H1 (cell line): ENCODE results near the gene MAP3K6. TPM values are rescaled to one million over a fixed set of nuclear protein-coding genes. Genes with fewer than 3 reads are reported as not detected.

Experiments used
- CTCF ChIA-PET: fragments of 300-600 bp; sonication (Branson Sonifier 250); formaldehyde crosslinking; loops from one replicate; lab custom pipeline; 2021; ENCODE audit not compliant: partially characterized antibody; lab: Charles Lee
- POLR2A ChIA-PET: fragments of 300-600 bp; sonication (Branson Sonifier 250); formaldehyde crosslinking; loops from one replicate; lab custom pipeline; 2021; ENCODE audit warnings: inconsistent platforms; ENCODE audit not compliant: partially characterized antibody; lab: Charles Lee
- DNase-seq, 2 experiments: peaks; one replicate each; pipeline versions ENCODE4 v3.0.0 to v3.0.0-alpha.2; 2010 to 2022; ENCODE audit warnings: low spot score in 2 of 2, low read depth in 1 of 2, mixed read lengths in 1 of 2
- FAIRE-seq: peaks from 2 replicates; lab custom pipeline; 2011; peaks lifted over from hg19 to GRCh38; lab: Jason Lieb, UNC
- H2AFZ ChIP-seq: 2 replicates; pipeline ENCODE4 v1.8.1; 2012; ENCODE audit warnings: low read length, inconsistent platforms
- H2AK5ac ChIP-seq: 2 replicates; pipeline ENCODE4 v1.6.1; 2013; ENCODE audit warnings: low read depth, low read length
- H2BK120ac ChIP-seq: replicated peaks from 2 replicates; pipeline ENCODE3; 2013; ENCODE audit warnings: low read depth, low read length, inconsistent platforms
- H2BK12ac ChIP-seq: 2 replicates; pipeline ENCODE4 v1.6.1; 2013; ENCODE audit warnings: low read depth, low read length
- H2BK15ac ChIP-seq: 2 replicates; pipeline ENCODE4 v1.6.1; 2013; ENCODE audit warnings: low read length
- H2BK20ac ChIP-seq: 2 replicates; pipeline ENCODE4 v1.6.1; 2013; ENCODE audit warnings: low read length
- H2BK5ac ChIP-seq: 2 replicates; pipeline ENCODE4 v1.6.1; 2013; ENCODE audit warnings: low read depth, low read length
- H3K14ac ChIP-seq: 2 replicates; pipeline ENCODE4 v1.6.1; 2013; ENCODE audit warnings: inconsistent platforms; ENCODE audit not compliant: insufficient read length
- H3K18ac ChIP-seq: 2 replicates; pipeline ENCODE4 v1.6.1; 2013; ENCODE audit warnings: low read length; ENCODE audit errors: extremely low read depth
- H3K23ac ChIP-seq: 2 replicates; pipeline ENCODE4 v1.6.1; 2013; ENCODE audit warnings: inconsistent platforms; ENCODE audit not compliant: insufficient read length
- H3K23me2 ChIP-seq: 2 replicates; pipeline ENCODE4 v1.6.1; 2013; ENCODE audit warnings: low read depth, low read length
- H3K27ac ChIP-seq: 2 replicates; pipeline ENCODE4 v1.6.1; 2011; ENCODE audit warnings: low read depth, low read length, inconsistent platforms
- H3K27me3 ChIP-seq, 4 experiments: replicated peaks in 1 of 4; 1 replicate in 1 of 4; 2 replicates in 3 of 4; pipeline versions ENCODE4 v1.6.1 to v1.8.1; 2011 to 2013; ENCODE audit warnings: low read length in 3 of 4, mild to moderate bottlenecking in 3 of 4, inconsistent platforms in 2 of 4, mixed read lengths in 2 of 4, moderate library complexity in 1 of 4; ENCODE audit not compliant: control insufficient read depth in 3 of 4, insufficient read depth in 3 of 4; ENCODE audit errors: extremely low read depth in 1 of 4
- H3K36me3 ChIP-seq, 4 experiments: 2 replicates each; pipeline versions ENCODE4 v1.6.1 to v1.8.1; 2011 to 2013; ENCODE audit warnings: mild to moderate bottlenecking in 4 of 4, low read length in 3 of 4, moderate library complexity in 2 of 4, control low read depth in 1 of 4, inconsistent platforms in 1 of 4; ENCODE audit not compliant: insufficient read depth in 4 of 4, control insufficient read depth in 2 of 4
- H3K4ac ChIP-seq: replicated peaks from 2 replicates; pipeline ENCODE3; 2013; ENCODE audit warnings: low read length, low read depth, mixed read lengths, inconsistent platforms; ENCODE audit not compliant: insufficient read length
- H3K4me1 ChIP-seq, 4 experiments: replicated peaks in 1 of 4; 1 replicate in 1 of 4; 2 replicates in 3 of 4; pipeline versions ENCODE4 v1.6.1 to v1.8.1; 2011 to 2013; ENCODE audit warnings: low read length in 3 of 4, inconsistent platforms in 2 of 4, mixed read lengths in 1 of 4; ENCODE audit not compliant: insufficient read depth in 4 of 4, control insufficient read depth in 3 of 4
- H3K4me2 ChIP-seq, 2 experiments: 2 replicates each; pipeline versions ENCODE4 v1.6.1 to v1.8.1; 2011 to 2013; ENCODE audit warnings: low read depth in 2 of 2, low read length in 2 of 2, control low read depth in 1 of 2, inconsistent platforms in 1 of 2, mild to moderate bottlenecking in 1 of 2; ENCODE audit not compliant: insufficient read depth in 1 of 2
- H3K4me3 ChIP-seq, 4 experiments: fragments of 200-600, 300-600 bp in 1 of 4; sonication (generic), shearing (Covaris generic), sonication (Bioruptor Twin) in 1 of 4; 2 replicates each; pipeline versions ENCODE4 v1.5.1 to v1.8.1; 2011 to 2016; ENCODE audit warnings: low read length in 4 of 4, low read depth in 3 of 4, control low read depth in 2 of 4, inconsistent platforms in 2 of 4, mild to moderate bottlenecking in 2 of 4, mixed read lengths in 1 of 4, moderate library complexity in 1 of 4; ENCODE audit not compliant: insufficient read depth in 2 of 4; ENCODE audit errors: extremely low read depth in 1 of 4
- H3K56ac ChIP-seq: replicated peaks from 2 replicates; pipeline ENCODE3; 2013; ENCODE audit warnings: low read depth, mild to moderate bottlenecking, mixed read lengths, low read length, inconsistent platforms; ENCODE audit not compliant: insufficient read length
- H3K79me1 ChIP-seq: 2 replicates; pipeline ENCODE4 v1.6.1; 2013; ENCODE audit warnings: low read depth, low read length, control low read depth
- H3K79me2 ChIP-seq, 2 experiments: 2 replicates each; pipeline versions ENCODE4 v1.6.1 to v1.8.1; 2012 to 2013; ENCODE audit warnings: low read length in 2 of 2, mild to moderate bottlenecking in 2 of 2, inconsistent platforms in 1 of 2; ENCODE audit not compliant: insufficient read depth in 2 of 2, control insufficient read depth in 1 of 2
- H3K9ac ChIP-seq, 4 experiments: replicated peaks in 1 of 4; 1 replicate in 1 of 4; 2 replicates in 3 of 4; pipeline versions ENCODE4 v1.6.1 to v1.8.1; 2011 to 2013; ENCODE audit warnings: low read depth in 3 of 4, low read length in 3 of 4, control low read depth in 2 of 4, mild to moderate bottlenecking in 2 of 4, moderate library complexity in 2 of 4, inconsistent platforms in 1 of 4; ENCODE audit errors: extremely low read depth in 1 of 4
- H3K9me3 ChIP-seq, 2 experiments: 2 replicates each; pipeline versions ENCODE4 v1.6.1 to v1.8.1; 2012 to 2013; ENCODE audit warnings: mild to moderate bottlenecking in 2 of 2, moderate library complexity in 2 of 2, control low read depth in 1 of 2, inconsistent platforms in 1 of 2, low read depth in 1 of 2, low read length in 1 of 2, mixed read lengths in 1 of 2; ENCODE audit not compliant: insufficient read depth in 2 of 2
- H4K20me1 ChIP-seq, 2 experiments: replicated peaks in 1 of 2; 2 replicates each; pipeline versions ENCODE3 to v1.8.1; 2011 to 2013; ENCODE audit warnings: inconsistent platforms in 2 of 2, low read length in 2 of 2, mild to moderate bottlenecking in 1 of 2; ENCODE audit not compliant: insufficient read depth in 2 of 2, control insufficient read depth in 1 of 2
- H4K5ac ChIP-seq: 2 replicates; pipeline ENCODE4 v1.6.1; 2013; ENCODE audit warnings: low read length, low read depth, mixed read lengths, inconsistent platforms; ENCODE audit not compliant: insufficient read length
- H4K8ac ChIP-seq: 2 replicates; pipeline ENCODE4 v1.8.0; 2013; ENCODE audit warnings: mild to moderate bottlenecking, moderate library complexity, low read length, inconsistent platforms; ENCODE audit not compliant: insufficient read depth; ENCODE audit errors: extremely low read depth
- H4K91ac ChIP-seq: replicated peaks from 2 replicates; pipeline ENCODE3; 2013; ENCODE audit warnings: low read length, mixed read lengths, inconsistent platforms; ENCODE audit not compliant: insufficient read length
- CBX5 ChIP-seq: fragments of 300-800, 300-1000 bp; sonication (generic); IDR thresholded peaks from 2 replicates; pipeline ENCODE4 v1.7.1; 2016; ENCODE audit warnings: antibody characterized with exemption, low read length, low read depth
- CBX8 ChIP-seq: fragments of 300-800, 300-1000 bp; sonication (generic); IDR thresholded peaks from 2 replicates; pipeline ENCODE4 v1.7.1; 2016; ENCODE audit warnings: low read depth, low read length, borderline replicate concordance
- GABPA ChIP-seq: IDR thresholded peaks from 2 replicates; pipeline ENCODE4 v1.6.1; 2011; ENCODE audit warnings: mild to moderate bottlenecking, low read length, moderate library complexity, borderline replicate concordance; ENCODE audit not compliant: insufficient read depth
- HDAC6 ChIP-seq: IDR thresholded peaks from one replicate; pipeline ENCODE4 v1.7.1; 2012; ENCODE audit warnings: low read depth, mild to moderate bottlenecking, inconsistent platforms, low read length, moderate library complexity
- NANOG ChIP-seq: IDR thresholded peaks from 2 replicates; pipeline ENCODE4 v1.6.1; 2011; ENCODE audit warnings: low read length, low read depth, mild to moderate bottlenecking, inconsistent platforms; ENCODE audit not compliant: insufficient read depth, poor library complexity, severe bottlenecking
- RFX5 ChIP-seq: IDR thresholded peaks from 2 replicates; pipeline ENCODE4 v1.6.1; 2011; ENCODE audit warnings: low read depth, low read length, improper control_type of control experiment, borderline replicate concordance
- SIRT6 ChIP-seq: IDR thresholded peaks from one replicate; pipeline ENCODE4 v1.7.1; 2012; ENCODE audit warnings: low read length, inconsistent platforms
- TCF12 ChIP-seq: IDR thresholded peaks from 2 replicates; pipeline ENCODE4 v1.6.1; 2011; ENCODE audit warnings: low read depth, mild to moderate bottlenecking, low read length
- USF2 ChIP-seq: IDR thresholded peaks from 2 replicates; pipeline ENCODE4 v1.6.1; 2011; ENCODE audit warnings: low read length, improper control_type of control experiment
- YY1 ChIP-seq: IDR thresholded peaks from 2 replicates; pipeline ENCODE4 v1.6.1; 2011; ENCODE audit warnings: low read depth, mild to moderate bottlenecking, low read length
- ZNF274 ChIP-seq: IDR thresholded peaks from 2 replicates; pipeline ENCODE4 v1.7.0; 2012; ENCODE audit warnings: low read length, borderline replicate concordance; ENCODE audit errors: extremely low read depth
- WGBS, 2 experiments: shearing (Covaris generic) in 1 of 2; methylation state at CpG; one replicate each; pipeline versions ENCODE4 v1.1.6 to v1.1.7; 2013 to 2015; ENCODE audit warnings: low lambda C conversion rate in 2 of 2, mixed read lengths in 2 of 2, inconsistent platforms in 1 of 2, low coverage in 1 of 2, missing lambda C conversion rate in 1 of 2; ENCODE audit not compliant: insufficient replicate concordance in 2 of 2, insufficient coverage in 1 of 2, insufficient read length in 1 of 2; ENCODE audit errors: extremely low coverage in 1 of 2, missing lambda C conversion rate in 1 of 2; 5-methylcytosine and 5-hydroxymethylcytosine counted together
- polyA plus RNA-seq, 7 experiments: library from polyadenylated mRNA; depleted of rRNA in 3 of 7; stranded (reverse) in 5 of 7; unstranded in 2 of 7; fragments of >200 nt in 5 of 7; fragments of 200-250 nt in 2 of 7; gene quantifications; 1 replicate in 5 of 7; 2 replicates in 1 of 7; 4 replicates in 1 of 7; pipeline versions ENCODE4 v1.2.1 to v1.2.3, GENCODE V29; 2011 to 2013; ENCODE audit warnings: missing spikeins in 2 of 7, mixed read lengths in 2 of 7
- total RNA-seq: library from RNA; stranded (reverse); fragmentation: NEBNext Ultra II Directional; extraction: Animal tissue kit (Norgen Biotek cat#: 25700); gene quantifications from 2 replicates; pipeline ENCODE4 v1.2.1, GENCODE V29; 2021

MAP3K6 gene
- total and polyA plus RNA-seq, 2 of the 8 experiments (the other 6 are each of a cell fraction or from before 2014, with no cell fraction given), result 7.4 to 7.6 TPM

DNA sequence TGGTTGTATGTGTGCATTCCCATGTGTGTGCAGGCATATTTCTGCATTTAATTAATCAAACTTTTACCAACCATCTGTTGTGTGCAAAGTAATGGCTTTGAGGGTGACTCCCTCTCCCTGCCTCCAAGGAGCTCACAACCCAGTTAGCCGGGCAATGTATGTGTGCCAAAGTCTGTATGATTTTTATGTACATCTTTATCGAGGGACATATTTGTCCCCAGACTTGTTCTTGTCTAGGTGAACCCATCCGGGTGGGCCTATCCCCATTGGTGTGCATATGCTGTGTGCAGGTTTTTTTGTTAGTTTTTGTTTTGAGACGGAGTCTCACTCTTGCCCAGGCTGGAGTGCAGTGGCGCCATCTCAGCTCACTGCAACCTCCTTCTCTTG, 23.1 kb downstream of the MAP3K6 start:
- ChIA-PET CTCF (interaction anchor here (0.8 to 17.0 kb wide), 7 partner anchors 9 to 53 kb away, joined by 3 to 321 read pairs (median 10); no protein-coding TSS in a partner anchor), POLR2A (interaction anchor here (0.8 to 3.2 kb wide), 3 partner anchors 11 to 54 kb away, joined by 3 to 8 read pairs (median 7); partner anchors contain the start of gene CD164L2)
- Histone ChIP-seq H3K27me3 (peaks cover 0 to 2% (median 0%) of the 10 kb centered on the region in 4 experiments; a peak in 1 of 7 replicates), H3K23me2 (peaks cover 6% of the 10 kb centered on the region; the same call in 1 of the 2 replicates), H3K23ac (no peak overlapping the region), H2BK15ac (peak overlapping the region; percentile 74; the same call in 1 of the 2 replicates), H3K79me2 (peaks cover 0 to 4% of the 10 kb centered on the region in 2 experiments; a peak in 1 of 4 replicates), H2BK5ac (peak overlapping the region; percentile 76; the same call in 1 of the 2 replicates), H3K79me1 (no peaks in the 10 kb centered on the region), H4K5ac (peak overlapping the region; percentile 29), H2BK120ac (no peak overlapping the region), H2AK5ac (0 out of 2 replicates have a peak overlapping the region, but pooled peaks have one; percentile 86), H3K4me2 (peak overlapping the region; percentile 78 to 94; a peak in 3 of 4 replicates), H3K4me1 (peaks cover 0 to 26% (median 20%) of the 10 kb centered on the region in 4 experiments; a peak in 6 of 7 replicates), H2AFZ (no peak overlapping the region), H3K14ac (no peak overlapping the region), H3K4ac (no peak overlapping the region), H3K36me3 (0 out of 8 replicates have a peak, but pooled peaks cover 0 to 3% (median 0%) of the 10 kb centered on the region in 4 experiments), H3K18ac (peak overlapping the region; percentile 83; the same call in 1 of the 2 replicates), H4K20me1 (peaks cover 2 to 9% of the 10 kb centered on the region in 2 experiments), H2BK20ac (no peak overlapping the region; the same call in 1 of the 2 replicates), H3K56ac (no peak overlapping the region), H2BK12ac (peak overlapping the region; percentile 92; the same call in 1 of the 2 replicates), H3K9ac (no peak overlapping the region), H3K4me3 (no peak overlapping the region), H4K91ac (peak overlapping the region; percentile 48), H3K9me3 (no peaks in the 10 kb centered on the region), H4K8ac (no peak overlapping the region), H3K27ac (no peak overlapping the region)
- no peak for DNase-seq
- WGBS, 2 experiments, result 95% methylated on average over 5 of the region's 5 CpGs; no CpG with 5 or more reads in 1 of the 2 experiments
- no peak for FAIRE-seq
- TF ChIP-seq USF2 (no peak), YY1 (no peak), NANOG (no peak), TCF12 (no peak), CBX8 (no peak), GABPA (no peak), RFX5 (no peak), SIRT6 (no peak), CBX5 (no peak), ZNF274 (no peak), HDAC6 (no peak)
